A673 (cell line): Measurements from ENCODE around the gene CDK17. TPM values are rescaled to one million over a fixed set of nuclear protein-coding genes. Genes with fewer than 3 reads are reported as not detected.

Experiments used
- BruUV-seq: library from RNA; stranded (reverse); fragments of 400-500 nt; replicated peaks from 2 replicates; lab custom pipeline; 2021; lab: Mats Ljungman, UMichigan
- CTCF ChIA-PET: fragments of 300-600 bp; sonication (Branson Sonifier 250); formaldehyde crosslinking; loops from one replicate; lab custom pipeline; 2022; ENCODE audit warnings: antibody characterized with exemption; lab: Charles Lee
- POLR2A ChIA-PET: fragments of 300-600 bp; sonication (Branson Sonifier 250); formaldehyde crosslinking; loops from one replicate; lab custom pipeline; 2022; ENCODE audit warnings: antibody characterized with exemption; ENCODE audit not compliant: low non-redundant PET; lab: Charles Lee
- DNase-seq: peaks from one replicate; pipeline ENCODE4 v3.0.0-alpha.2; 2015; ENCODE audit warnings: low spot score
- H3K27ac ChIP-seq: fragments of 200-600 bp; sonication (generic); 2 replicates; pipeline ENCODE4 v1.5.1; 2016; ENCODE audit warnings: mixed run types, low read depth, mild to moderate bottlenecking, mixed read lengths, antibody characterized with exemption, low read length; ENCODE audit not compliant: poor library complexity, severe bottlenecking
- H3K27me3 ChIP-seq: fragments of 200-600 bp; sonication (generic); replicated peaks from 2 replicates; pipeline ENCODE4 v1.6.1; 2017; ENCODE audit warnings: mixed run types, low read depth, mild to moderate bottlenecking, mixed read lengths, antibody characterized with exemption, low read length; ENCODE audit not compliant: insufficient read depth, poor library complexity
- H3K36me3 ChIP-seq: fragments of 200-600 bp; sonication (generic); 2 replicates; pipeline ENCODE4 v1.6.1; 2016; ENCODE audit warnings: mixed run types, mild to moderate bottlenecking, mixed read lengths, antibody characterized with exemption, low read length; ENCODE audit not compliant: insufficient read depth, poor library complexity, severe bottlenecking
- H3K4me1 ChIP-seq: fragments of 200-600 bp; sonication (generic); 2 replicates; pipeline ENCODE4 v1.6.1; 2017; ENCODE audit warnings: mixed run types, mild to moderate bottlenecking, mixed read lengths, antibody characterized with exemption, low read length; ENCODE audit not compliant: insufficient read depth, poor library complexity, severe bottlenecking
- H3K4me3 ChIP-seq: fragments of 200-600 bp; sonication (generic); 2 replicates; pipeline ENCODE4 v1.5.1; 2016; ENCODE audit warnings: low read depth, mixed run types, mild to moderate bottlenecking, mixed read lengths, low read length; ENCODE audit not compliant: poor library complexity, severe bottlenecking
- H3K9me3 ChIP-seq: fragments of 200-600 bp; sonication (generic); 2 replicates; pipeline ENCODE4 v1.6.1; 2016; ENCODE audit warnings: mixed run types, low read depth, mild to moderate bottlenecking, mixed read lengths, antibody characterized with exemption, low read length; ENCODE audit not compliant: poor library complexity, severe bottlenecking
- EZH2 ChIP-seq: fragments of 200-600 bp; sonication (generic); IDR thresholded peaks from 2 replicates; pipeline ENCODE4 v1.6.1; 2017; ENCODE audit warnings: borderline replicate concordance, low read depth, mild to moderate bottlenecking, mixed read lengths, antibody characterized with exemption, low read length; ENCODE audit not compliant: poor library complexity, severe bottlenecking
- intact Hi-C: fragments of 100-400 bp; cut with micrococcal nuclease; formaldehyde crosslinking; loops from one replicate; pipeline ENCODE4 v1.10.0; 2022; ENCODE audit not compliant: unreplicated experiment
- total RNA-seq: library from RNA; stranded (reverse); gene quantifications from 2 replicates; pipeline ENCODE4 v1.2.3, GENCODE V29; 2021
- TF ChIP-seq, protein P1 (sequence below): fragments of 300-800, 200-600 bp; sonication (generic); conservative IDR thresholded peaks from 2 replicates; pipeline ENCODE4 v1.5.1; 2017; ENCODE audit warnings: low read depth, mild to moderate bottlenecking, antibody characterized with exemption, low read length, moderate library complexity, mixed read lengths

Gene CDK17
- total RNA-seq, 1 experiment from 2014 or later = 34.8 TPM

- Histone ChIP-seq H3K27me3 (no peaks in the 10 kb centered on the region), H3K4me1 (peaks cover 24% of the 10 kb centered on the region), H3K4me3 (peak overlapping the region; percentile 86), H3K9me3 (no peaks in the 10 kb centered on the region), H3K27ac (peak overlapping the region; percentile 98), H3K36me3 (no peaks in the 10 kb centered on the region)
- no TSS peak for BruUV-seq
- CTCF ChIA-PET = interaction anchor here (0.6 to 1.3 kb wide), 3 partner anchors 93 to 133 kb away, joined by 3 to 4 read pairs (median 4); no protein-coding TSS in a partner anchor
- TF ChIP-seq, protein P1, sequence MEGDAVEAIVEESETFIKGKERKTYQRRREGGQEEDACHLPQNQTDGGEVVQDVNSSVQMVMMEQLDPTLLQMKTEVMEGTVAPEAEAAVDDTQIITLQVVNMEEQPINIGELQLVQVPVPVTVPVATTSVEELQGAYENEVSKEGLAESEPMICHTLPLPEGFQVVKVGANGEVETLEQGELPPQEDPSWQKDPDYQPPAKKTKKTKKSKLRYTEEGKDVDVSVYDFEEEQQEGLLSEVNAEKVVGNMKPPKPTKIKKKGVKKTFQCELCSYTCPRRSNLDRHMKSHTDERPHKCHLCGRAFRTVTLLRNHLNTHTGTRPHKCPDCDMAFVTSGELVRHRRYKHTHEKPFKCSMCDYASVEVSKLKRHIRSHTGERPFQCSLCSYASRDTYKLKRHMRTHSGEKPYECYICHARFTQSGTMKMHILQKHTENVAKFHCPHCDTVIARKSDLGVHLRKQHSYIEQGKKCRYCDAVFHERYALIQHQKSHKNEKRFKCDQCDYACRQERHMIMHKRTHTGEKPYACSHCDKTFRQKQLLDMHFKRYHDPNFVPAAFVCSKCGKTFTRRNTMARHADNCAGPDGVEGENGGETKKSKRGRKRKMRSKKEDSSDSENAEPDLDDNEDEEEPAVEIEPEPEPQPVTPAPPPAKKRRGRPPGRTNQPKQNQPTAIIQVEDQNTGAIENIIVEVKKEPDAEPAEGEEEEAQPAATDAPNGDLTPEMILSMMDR = peak; percentile 56
- no peak for TF ChIP-seq EZH2
- peak; percentile 90 for DNase-seq
- POLR2A ChIA-PET = no interaction called here
- intact Hi-C loops = loop anchor here (2.0 to 5.0 kb wide), 2 partner anchors 86 to 338 kb away; partner anchors contain the start of gene CFAP54
These were observed 1.0 kb upstream of the CDK17 start for GRCh38 chr12:96401076-96401871.

- Histone ChIP-seq H3K9me3 (no peaks in the 10 kb centered on the region), H3K36me3 (no peaks in the 10 kb centered on the region), H3K4me1 (peaks cover 28% of the 10 kb centered on the region), H3K4me3 (peak overlapping the region; percentile 86), H3K27me3 (no peaks in the 10 kb centered on the region), H3K27ac (peak overlapping the region; percentile 98)
- ChIA-PET CTCF (interaction anchor here (0.7 to 0.9 kb wide), 3 partner anchors 50 to 185 kb away, joined by 3 read pairs; partner anchors contain the start of gene CFAP54), POLR2A (no interaction called here)
- TF ChIP-seq, protein P1 = no peak
- no peak for TF ChIP-seq EZH2
- no TSS peak for BruUV-seq
- no peak for DNase-seq
- intact Hi-C loops = loop anchor here (2.0 to 5.0 kb wide), 2 partner anchors 87 to 338 kb away; partner anchors contain the start of gene CFAP54
These were observed 414 bp upstream of the CDK17 start for GRCh38 chr12:96400631-96401075.

GRCh38 chr12:96399120-96399918 is 920 bp downstream of the CDK17 start:
- no peak for TF ChIP-seq EZH2
- TF ChIP-seq, protein P1 = no peak
- H3K27me3 ChIP-seq = no peaks in the 10 kb centered on the region
- H3K27ac ChIP-seq = peak overlapping the region; percentile 98
- peak; percentile 77 for DNase-seq
- intact Hi-C loops = loop anchor here (5.0 to 10.0 kb wide), 2 partner anchors 145 to 182 kb away; no protein-coding TSS in a partner anchor
- peaks cover 28% of the 10 kb centered on the region for H3K4me1 ChIP-seq
- BruUV-seq = no TSS peak
- peak overlapping the region; percentile 86 for H3K4me3 ChIP-seq
- ChIA-PET POLR2A (interaction anchor here (0.6 kb wide), 1 partner anchor 10 kb away, joined by 3 read pairs; no protein-coding TSS in a partner anchor), CTCF (interaction anchor here (0.7 to 0.9 kb wide), 2 partner anchors 90 to 401 kb away, joined by 3 to 5 read pairs; partner anchors contain the start of gene CFAP54)
- no peaks in the 10 kb centered on the region for H3K36me3 ChIP-seq
- H3K9me3 ChIP-seq = no peaks in the 10 kb centered on the region
